ENCODE results near the gene ZNF358.

DNA sequence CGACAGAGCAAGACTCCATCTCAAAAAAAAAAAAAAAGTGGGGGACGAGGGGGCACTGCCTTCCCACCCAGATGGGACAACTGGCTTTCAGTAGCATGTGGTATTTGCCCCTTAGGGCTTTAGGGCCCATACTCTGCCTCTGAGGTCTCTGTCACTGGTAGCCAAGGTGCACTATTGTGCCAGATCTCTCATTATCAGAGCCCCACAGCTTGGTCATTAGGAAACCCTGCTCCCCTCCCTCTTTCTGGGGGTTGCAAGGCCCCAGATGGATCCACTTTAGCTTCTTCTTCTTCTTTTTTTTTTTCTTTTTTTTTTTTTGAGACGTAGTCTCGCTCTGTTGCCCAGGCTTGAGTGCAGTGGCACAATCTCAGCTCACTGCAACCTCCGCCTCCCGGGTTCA, 11.2 kb upstream of the ZNF358 start:
- TF ChIP-seq, protein P1, sequence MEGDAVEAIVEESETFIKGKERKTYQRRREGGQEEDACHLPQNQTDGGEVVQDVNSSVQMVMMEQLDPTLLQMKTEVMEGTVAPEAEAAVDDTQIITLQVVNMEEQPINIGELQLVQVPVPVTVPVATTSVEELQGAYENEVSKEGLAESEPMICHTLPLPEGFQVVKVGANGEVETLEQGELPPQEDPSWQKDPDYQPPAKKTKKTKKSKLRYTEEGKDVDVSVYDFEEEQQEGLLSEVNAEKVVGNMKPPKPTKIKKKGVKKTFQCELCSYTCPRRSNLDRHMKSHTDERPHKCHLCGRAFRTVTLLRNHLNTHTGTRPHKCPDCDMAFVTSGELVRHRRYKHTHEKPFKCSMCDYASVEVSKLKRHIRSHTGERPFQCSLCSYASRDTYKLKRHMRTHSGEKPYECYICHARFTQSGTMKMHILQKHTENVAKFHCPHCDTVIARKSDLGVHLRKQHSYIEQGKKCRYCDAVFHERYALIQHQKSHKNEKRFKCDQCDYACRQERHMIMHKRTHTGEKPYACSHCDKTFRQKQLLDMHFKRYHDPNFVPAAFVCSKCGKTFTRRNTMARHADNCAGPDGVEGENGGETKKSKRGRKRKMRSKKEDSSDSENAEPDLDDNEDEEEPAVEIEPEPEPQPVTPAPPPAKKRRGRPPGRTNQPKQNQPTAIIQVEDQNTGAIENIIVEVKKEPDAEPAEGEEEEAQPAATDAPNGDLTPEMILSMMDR (IDR thresholded peaks at IDR 0.05): no peak
- TF ChIP-seq POLR2AphosphoS5 (IDR thresholded peaks at IDR 0.05) (no peak), EP300 (IDR thresholded peaks at IDR 0.05) (no peak), POLR2A (IDR thresholded peaks at IDR 0.05) (no peak)

All from upper lobe of left lung (tissue), 4 donors.